PC-9 (cell line): ENCODE results near the gene CNN2. TPM values are rescaled to one million over a fixed set of nuclear protein-coding genes. Genes with fewer than 3 reads are reported as not detected.

Source experiments
- BruUV-seq: library from RNA; stranded (reverse); fragments of 400-500 nt; replicated peaks from 2 replicates; lab custom pipeline; 2021; lab: Mats Ljungman, UMichigan
- CTCF ChIA-PET: fragments of 300-600 bp; sonication (Branson Sonifier 250); formaldehyde crosslinking; loops from one replicate; lab custom pipeline; 2022; ENCODE audit warnings: antibody characterized with exemption; lab: Charles Lee
- POLR2A ChIA-PET: fragments of 300-600 bp; sonication (Branson Sonifier 250); formaldehyde crosslinking; loops from one replicate; lab custom pipeline; 2022; ENCODE audit warnings: antibody characterized with exemption; ENCODE audit not compliant: unreplicated experiment; lab: Charles Lee
- DNase-seq, 2 experiments: peaks; one replicate each; pipeline versions ENCODE4 v3.0.0 to v3.0.0-alpha.2; 2015 to 2022; ENCODE audit warnings: mixed read lengths in 1 of 2
- H2AFZ ChIP-seq: fragments of 200-600 bp; sonication (generic); 2 replicates; pipeline ENCODE4 v1.8.1; 2017; ENCODE audit warnings: antibody characterized with exemption
- H3F3A ChIP-seq: fragments of 200-600 bp; sonication (generic); 2 replicates; pipeline ENCODE4 v1.8.1; 2017; ENCODE audit warnings: antibody characterized with exemption, mild to moderate bottlenecking, low read depth; ENCODE audit not compliant: insufficient read depth
- H3K27ac ChIP-seq: fragments of 200-600 bp; sonication (generic); 2 replicates; pipeline ENCODE4 v1.6.1; 2016; ENCODE audit warnings: mixed run types
- H3K27me3 ChIP-seq: fragments of 200-600 bp; sonication (generic); 2 replicates; pipeline ENCODE4 v1.6.1; 2016; ENCODE audit warnings: low read depth, mixed run types; ENCODE audit not compliant: insufficient read depth
- H3K36me3 ChIP-seq: fragments of 200-600 bp; sonication (generic); 2 replicates; pipeline ENCODE4 v1.6.1; 2016; ENCODE audit warnings: low read depth, mixed run types
- H3K4me1 ChIP-seq: fragments of 200-600 bp; sonication (generic); replicated peaks from 2 replicates; pipeline ENCODE4 v1.6.1; 2016; ENCODE audit warnings: mixed run types; ENCODE audit not compliant: insufficient read depth
- H3K4me2 ChIP-seq: fragments of 200-600 bp; sonication (generic); 2 replicates; pipeline ENCODE4 v1.6.1; 2017; ENCODE audit warnings: mixed run types
- H3K4me3 ChIP-seq: fragments of 200-600 bp; sonication (generic); 2 replicates; pipeline ENCODE4 v1.6.1; 2016; ENCODE audit warnings: mixed run types
- H3K79me2 ChIP-seq: fragments of 200-600 bp; sonication (generic); 2 replicates; pipeline ENCODE4 v1.6.1; 2017; ENCODE audit warnings: low read depth, mixed run types
- H3K9me2 ChIP-seq: fragments of 200-600 bp; sonication (generic); 2 replicates; pipeline ENCODE4 v1.8.1; 2017; ENCODE audit warnings: mild to moderate bottlenecking; ENCODE audit not compliant: insufficient read depth
- H3K9me3 ChIP-seq: fragments of 200-600 bp; sonication (generic); 2 replicates; pipeline ENCODE4 v1.8.1; 2016; ENCODE audit warnings: low read depth; ENCODE audit not compliant: insufficient read depth
- H4K20me1 ChIP-seq: fragments of 200-600 bp; sonication (generic); 2 replicates; pipeline ENCODE4 v1.8.1; 2017; ENCODE audit not compliant: insufficient read depth
- EZH2 ChIP-seq: fragments of 200-600 bp; sonication (generic); IDR thresholded peaks from 2 replicates; pipeline ENCODE4 v1.8.0; 2017; ENCODE audit warnings: antibody characterized with exemption, low read depth
- intact Hi-C: fragments of 100-400 bp; cut with micrococcal nuclease; formaldehyde crosslinking; loops from one replicate; pipeline ENCODE4 v1.10.0; 2022; ENCODE audit not compliant: unreplicated experiment
- total RNA-seq: library from RNA; stranded (reverse); gene quantifications from 2 replicates; pipeline ENCODE4 v1.2.3, GENCODE V29; 2021
- TF ChIP-seq, protein P1 (sequence below): fragments of 200-600 bp; sonication (generic); conservative IDR thresholded peaks from 2 replicates; pipeline ENCODE4 v1.6.1; 2017; ENCODE audit warnings: mixed run types, antibody characterized with exemption, mild to moderate bottlenecking, moderate library complexity

The CNN2 gene
- total RNA-seq, 1 experiment from 2014 or later: 206 TPM

DNA sequence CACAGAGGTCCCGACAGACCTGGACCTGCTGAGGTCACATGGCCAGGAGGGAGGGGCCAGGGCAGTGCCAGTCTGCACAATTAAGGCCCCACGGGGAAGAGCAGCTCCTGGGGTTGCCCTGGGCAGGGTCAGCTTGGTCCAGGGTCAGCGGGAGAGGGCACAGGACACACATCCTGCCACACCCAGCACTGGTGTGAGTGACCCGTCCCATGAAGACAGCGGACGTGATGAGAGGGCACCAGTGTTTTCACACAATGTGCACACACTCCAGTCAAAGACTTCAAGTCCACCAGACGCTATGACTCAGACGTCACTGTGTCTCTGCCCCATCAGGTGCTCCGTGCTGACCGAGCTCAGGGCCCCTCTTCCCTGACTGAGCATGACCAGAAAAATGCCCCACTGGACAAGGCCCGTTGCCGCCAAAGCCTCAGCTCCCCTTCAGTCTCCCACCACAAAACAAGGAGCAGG is 9.7 kb upstream of the CNN2 start:
- Histone ChIP-seq H3K9me3 (no peaks in the 10 kb centered on the region), H3K4me1 (peaks cover 37% of the 10 kb centered on the region), H2AFZ (no peak overlapping the region), H3K27me3 (no peaks in the 10 kb centered on the region), H3K9me2 (no peaks in the 10 kb centered on the region), H3F3A (peaks cover 9% of the 10 kb centered on the region), H3K4me2 (peak overlapping the region; percentile 95), H4K20me1 (peaks cover 75% of the 10 kb centered on the region), H3K4me3 (peak overlapping the region; percentile 36; the same call in 1 of the 2 replicates), H3K27ac (peak overlapping the region; percentile 46), H3K36me3 (no peaks in the 10 kb centered on the region), H3K79me2 (peaks cover 69% of the 10 kb centered on the region)
- no TSS peak for BruUV-seq
- POLR2A ChIA-PET: interaction anchor here (0.7 kb wide), 1 partner anchor 87 kb away, joined by 3 read pairs; the partner anchor contains the start of gene GPX4
- TF ChIP-seq EZH2: no peak
- TF ChIP-seq, protein P1, sequence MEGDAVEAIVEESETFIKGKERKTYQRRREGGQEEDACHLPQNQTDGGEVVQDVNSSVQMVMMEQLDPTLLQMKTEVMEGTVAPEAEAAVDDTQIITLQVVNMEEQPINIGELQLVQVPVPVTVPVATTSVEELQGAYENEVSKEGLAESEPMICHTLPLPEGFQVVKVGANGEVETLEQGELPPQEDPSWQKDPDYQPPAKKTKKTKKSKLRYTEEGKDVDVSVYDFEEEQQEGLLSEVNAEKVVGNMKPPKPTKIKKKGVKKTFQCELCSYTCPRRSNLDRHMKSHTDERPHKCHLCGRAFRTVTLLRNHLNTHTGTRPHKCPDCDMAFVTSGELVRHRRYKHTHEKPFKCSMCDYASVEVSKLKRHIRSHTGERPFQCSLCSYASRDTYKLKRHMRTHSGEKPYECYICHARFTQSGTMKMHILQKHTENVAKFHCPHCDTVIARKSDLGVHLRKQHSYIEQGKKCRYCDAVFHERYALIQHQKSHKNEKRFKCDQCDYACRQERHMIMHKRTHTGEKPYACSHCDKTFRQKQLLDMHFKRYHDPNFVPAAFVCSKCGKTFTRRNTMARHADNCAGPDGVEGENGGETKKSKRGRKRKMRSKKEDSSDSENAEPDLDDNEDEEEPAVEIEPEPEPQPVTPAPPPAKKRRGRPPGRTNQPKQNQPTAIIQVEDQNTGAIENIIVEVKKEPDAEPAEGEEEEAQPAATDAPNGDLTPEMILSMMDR: no peak
- DNase-seq: peak in 1 of 2 experiments; percentile 71
- CTCF ChIA-PET: interaction anchor here (0.6 to 1.0 kb wide), 2 partner anchors 15 to 174 kb away, joined by 4 to 5 read pairs; no protein-coding TSS in a partner anchor
- intact Hi-C loops: loop anchor here (2.0 kb wide), 1 partner anchor 86 kb away; the partner anchor contains the start of gene GPX4

- Histone ChIP-seq H3K4me2 (peak overlapping the region; percentile 95), H3F3A (peaks cover 15% of the 10 kb centered on the region), H3K9me2 (no peaks in the 10 kb centered on the region), H3K9me3 (no peaks in the 10 kb centered on the region), H3K4me1 (peaks cover 37% of the 10 kb centered on the region), H3K27ac (peak overlapping the region; percentile 46), H4K20me1 (peaks cover 73% of the 10 kb centered on the region), H2AFZ (no peak overlapping the region), H3K79me2 (peaks cover 69% of the 10 kb centered on the region), H3K4me3 (peak overlapping the region; percentile 36; the same call in 1 of the 2 replicates), H3K27me3 (no peaks in the 10 kb centered on the region), H3K36me3 (no peaks in the 10 kb centered on the region)
- no TSS peak for BruUV-seq
- CTCF ChIA-PET: interaction anchor here (0.6 to 1.0 kb wide), 2 partner anchors 16 to 175 kb away, joined by 4 to 5 read pairs; no protein-coding TSS in a partner anchor
- peak in 1 of 2 experiments; percentile 81 for DNase-seq
- intact Hi-C loops: loop anchor here (2.0 kb wide), 1 partner anchor 85 kb away; the partner anchor contains the start of gene GPX4
- no peak for TF ChIP-seq EZH2
- POLR2A ChIA-PET: interaction anchor here (0.6 to 1.0 kb wide), 5 partner anchors 9 to 252 kb away, joined by 3 to 17 read pairs (median 3); partner anchors contain the start of genes ARHGAP45, CIRBP, CNN2 and GPX4
Measured at GRCh38 chr19:1017115-1017905, 9.1 kb upstream of the CNN2 start.

- Histone ChIP-seq H3K4me3 (no peak overlapping the region; the same call in 1 of the 2 replicates), H3K27ac (0 out of 2 replicates have a peak overlapping the region, but pooled peaks have one; percentile 46), H3K4me1 (peaks cover 37% of the 10 kb centered on the region), H3K4me2 (peak overlapping the region; percentile 95), H3K9me2 (no peaks in the 10 kb centered on the region), H3K9me3 (no peaks in the 10 kb centered on the region), H3K79me2 (peaks cover 69% of the 10 kb centered on the region), H2AFZ (no peak overlapping the region), H3K27me3 (no peaks in the 10 kb centered on the region), H4K20me1 (peaks cover 70% of the 10 kb centered on the region), H3F3A (peaks cover 21% of the 10 kb centered on the region), H3K36me3 (no peaks in the 10 kb centered on the region)
- no TSS peak for BruUV-seq
- ChIA-PET POLR2A (interaction anchor here (0.6 to 1.0 kb wide), 3 partner anchors 8 to 252 kb away, joined by 3 to 17 read pairs (median 8); partner anchors contain the start of genes CIRBP and CNN2), CTCF (no interaction called here)
- DNase-seq: no peak
- intact Hi-C loops: loop anchor here (2.0 kb wide), 1 partner anchor 85 kb away; the partner anchor contains the start of gene GPX4
- TF ChIP-seq, protein P1: no peak
- TF ChIP-seq EZH2: no peak
Measured at GRCh38 chr19:1017906-1018305, 8.5 kb upstream of the CNN2 start.
